ENCODE data around the gene PUSL1. TPM values are rescaled to one million over a fixed set of nuclear protein-coding genes. Genes with fewer than 3 reads are reported as not detected.

Gene PUSL1, protein sequence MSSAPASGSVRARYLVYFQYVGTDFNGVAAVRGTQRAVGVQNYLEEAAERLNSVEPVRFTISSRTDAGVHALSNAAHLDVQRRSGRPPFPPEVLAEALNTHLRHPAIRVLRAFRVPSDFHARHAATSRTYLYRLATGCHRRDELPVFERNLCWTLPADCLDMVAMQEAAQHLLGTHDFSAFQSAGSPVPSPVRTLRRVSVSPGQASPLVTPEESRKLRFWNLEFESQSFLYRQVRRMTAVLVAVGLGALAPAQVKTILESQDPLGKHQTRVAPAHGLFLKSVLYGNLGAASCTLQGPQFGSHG
- 12.5 TPM for total RNA-seq
- polyA plus RNA-seq, result 10.0 TPM
- long read RNA-seq, donor 1, partial matches to known transcripts, result 0 of 1 reads
- long read RNA-seq, donor 1, other reads (novel, unspliced or antisense), result 0 of 1 reads
- long read RNA-seq, donor 2, transcript PUSL1-201 (8 exons, 1,287 nt), result major isoform, 13 of 13 reads
- long read RNA-seq, donor 2, partial matches to known transcripts, result 0 of 13 reads
- long read RNA-seq, donor 2, other reads (novel, unspliced or antisense), result 0 of 13 reads
- long read RNA-seq, donor 3, transcript PUSL1-201 (8 exons, 1,287 nt), result major isoform, 7 of 7 reads
- long read RNA-seq, donor 3, partial matches to known transcripts, result 0 of 7 reads
- long read RNA-seq, donor 3, other reads (novel, unspliced or antisense), result 0 of 7 reads
- long read RNA-seq, donor 4, partial matches to known transcripts, result 0 of 2 reads
- long read RNA-seq, donor 4, other reads (novel, unspliced or antisense), result 0 of 2 reads
- long read RNA-seq, donor 5, partial matches to known transcripts, result 0 of 4 reads
- long read RNA-seq, donor 5, other reads (novel, unspliced or antisense), result 0 of 4 reads
- long read RNA-seq, donor 6, partial matches to known transcripts, result 0 of 4 reads
- long read RNA-seq, donor 6, other reads (novel, unspliced or antisense), result 0 of 4 reads
- long read RNA-seq, donor 7, transcript PUSL1-201 (8 exons, 1,287 nt), result major isoform, 7 of 29 reads
- long read RNA-seq, donor 7, partial matches to known transcripts, result 22 of 29 reads
- long read RNA-seq, donor 7, other reads (novel, unspliced or antisense), result 0 of 29 reads
- long read RNA-seq, donor 8, partial matches to known transcripts, result 0 of 1 reads
- long read RNA-seq, donor 8, other reads (novel, unspliced or antisense), result 0 of 1 reads
- long read RNA-seq, donor 9, partial matches to known transcripts, result 0 of 4 reads
- long read RNA-seq, donor 9, other reads (novel, unspliced or antisense), result 0 of 4 reads
- long read RNA-seq, donor 10, partial matches to known transcripts, result 0 of 5 reads
- long read RNA-seq, donor 10, other reads (novel, unspliced or antisense), result 0 of 5 reads

DNA sequence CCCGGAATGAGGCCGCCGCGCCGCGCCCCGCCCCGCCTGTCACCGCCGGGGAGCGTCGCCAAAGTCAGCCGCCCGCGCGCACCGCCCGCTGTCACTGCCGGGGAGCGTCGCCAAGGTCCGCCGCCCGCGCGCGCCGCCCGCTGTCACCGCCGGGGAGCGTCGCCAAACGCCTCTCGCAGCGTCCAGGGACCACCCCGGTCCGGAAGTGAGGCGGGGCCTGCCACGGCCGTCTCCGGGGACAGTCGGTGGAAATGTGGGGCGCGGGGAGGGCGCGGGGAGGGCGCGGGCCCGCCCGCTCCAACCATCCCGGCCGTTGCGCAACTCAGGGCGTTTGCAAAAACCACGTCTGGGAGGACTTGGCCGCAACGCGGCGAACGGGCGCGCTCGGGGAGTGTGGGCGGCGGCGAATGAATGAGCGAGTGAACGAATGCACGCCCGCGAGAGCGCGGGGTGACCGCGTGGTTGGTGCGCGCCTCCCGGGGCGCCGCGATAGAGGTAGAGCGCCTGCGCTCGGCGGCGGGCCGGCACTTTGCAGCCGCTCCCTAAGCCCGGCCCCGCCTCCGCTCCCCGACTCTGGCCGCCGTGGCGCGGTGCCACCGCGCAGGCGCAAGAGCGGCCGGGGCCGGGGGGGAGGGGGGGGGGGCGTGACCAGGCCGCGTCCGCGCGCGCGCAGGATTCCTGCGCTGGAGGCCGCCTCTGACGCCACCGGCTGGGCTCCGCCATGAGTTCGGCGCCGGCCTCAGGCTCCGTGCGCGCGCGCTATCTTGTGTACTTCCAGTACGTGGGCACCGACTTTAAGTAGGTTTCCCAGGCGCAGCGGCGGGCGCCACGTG, at the start of gene PUSL1, which contains the start of gene ACAP3:
Gene PUSL1, plus strand, starts transcription at position 675 of the 833 bp plus-strand sequence. Its CDS starts 47 bp downstream, at position 722.
Gene ACAP3, minus strand, starts transcription at position 8 of the 833 bp plus-strand sequence. CDS start 115 bp downstream, outside the sequence.
- peak; percentile 62 to 95 (median 86) for DNase-seq (ENCODE audit: low read depth in 6 of 9, low spot score in 9 of 9)
- peak within 1 kb of the TSS; percentile 72 to 82 for H3K4me3 ChIP-seq (ENCODE audit: low read length in 2 of 2)
- WGBS, result under 1% methylated on average over 130 of the region's 131 CpGs
- peak within 1 kb of the TSS; percentile 97 for H3K27ac ChIP-seq (ENCODE audit: low read depth in 1 of 2, low read length in 1 of 2)
- peaks cover 27 to 30% of the 10 kb centered on the region in 2 donors for H3K36me3 ChIP-seq (ENCODE audit: control insufficient read depth in 2 of 2, insufficient read depth in 2 of 2, low read length in 1 of 2)
- H3K27me3 ChIP-seq (ENCODE audit: control insufficient read depth in 2 of 2, insufficient read depth in 1 of 2, low read length in 1 of 2), result peaks cover 0 to 4% of the 10 kb centered on the region in 2 donors
- H3K9me3 ChIP-seq (ENCODE audit: control insufficient read depth in 2 of 2, insufficient read depth in 1 of 2, low read length in 1 of 2), result peaks cover 0 to 3% of the 10 kb centered on the region in 2 donors
- peaks cover 27 to 36% of the 10 kb centered on the region in 2 donors for H3K4me1 ChIP-seq (ENCODE audit: control insufficient read depth in 2 of 2, insufficient read depth in 2 of 2, low read length in 2 of 2)

DNA sequence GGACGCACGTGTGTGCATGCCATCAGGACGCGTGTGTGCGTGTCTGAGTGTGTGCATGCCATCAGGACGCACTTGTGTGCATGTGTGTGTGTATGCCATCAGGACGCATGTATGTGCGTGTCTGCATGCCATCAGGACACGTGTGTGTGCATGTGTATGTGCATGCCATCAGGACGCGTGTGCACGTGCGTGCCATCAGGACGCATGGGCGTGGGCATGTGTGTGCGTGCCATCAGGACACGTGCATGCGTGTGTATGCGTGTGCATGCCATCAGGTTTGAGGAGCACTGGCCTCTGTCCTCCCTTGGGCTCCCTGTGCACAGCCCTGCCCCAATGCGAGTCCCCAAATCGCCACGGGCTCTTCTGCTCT, 49.3 kb upstream of the PUSL1 start:
- H3K4me1 ChIP-seq (ENCODE audit: control insufficient read depth in 2 of 2, insufficient read depth in 2 of 2, low read length in 2 of 2), result peaks cover 0 to 7% of the 10 kb centered on the region in 2 donors
- no peak for DNase-seq (ENCODE audit: low read depth in 6 of 9, low spot score in 9 of 9)
- whole genome bisulfite sequencing, result 98% methylated on average over 22 of the region's 22 CpGs
- H3K9me3 ChIP-seq (ENCODE audit: control insufficient read depth in 2 of 2, insufficient read depth in 1 of 2, low read length in 1 of 2), result no peaks in the 10 kb centered on the region
- no peak overlapping the region for H3K27ac ChIP-seq (ENCODE audit: low read depth in 1 of 2, low read length in 1 of 2)
- H3K36me3 ChIP-seq (ENCODE audit: control insufficient read depth in 2 of 2, insufficient read depth in 2 of 2, low read length in 1 of 2), result peaks cover 73 to 78% of the 10 kb centered on the region in 2 donors
- H3K4me3 ChIP-seq (ENCODE audit: low read length in 2 of 2), result no peak overlapping the region
- no peaks in the 10 kb centered on the region for H3K27me3 ChIP-seq (ENCODE audit: control insufficient read depth in 2 of 2, insufficient read depth in 1 of 2, low read length in 1 of 2)

DNA sequence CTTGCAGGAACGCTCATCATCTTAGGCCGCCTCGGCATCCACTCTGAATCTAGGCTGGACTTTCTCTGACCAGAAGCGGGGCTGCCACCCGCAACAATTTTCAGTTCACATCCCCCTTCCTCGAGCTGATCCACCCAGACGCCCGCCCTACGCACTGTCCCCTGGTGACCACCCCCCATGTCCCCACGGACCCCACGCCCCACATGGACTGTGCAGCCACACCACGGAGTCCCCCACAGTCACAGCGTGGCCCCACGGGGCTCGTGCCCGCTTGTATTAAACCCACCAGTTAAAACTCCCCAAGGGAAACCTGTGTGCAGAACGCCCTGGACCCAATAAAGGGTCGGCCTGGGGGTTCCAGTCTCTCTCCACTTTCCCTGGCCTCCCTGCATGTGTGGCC, 48.9 kb upstream of the PUSL1 start:
- 95% methylated on average over 18 of the region's 18 CpGs for WGBS
- no peak overlapping the region for H3K4me3 ChIP-seq (ENCODE audit: low read length in 2 of 2)
- H3K9me3 ChIP-seq (ENCODE audit: control insufficient read depth in 2 of 2, insufficient read depth in 1 of 2, low read length in 1 of 2), result no peaks in the 10 kb centered on the region
- no peaks in the 10 kb centered on the region for H3K27me3 ChIP-seq (ENCODE audit: control insufficient read depth in 2 of 2, insufficient read depth in 1 of 2, low read length in 1 of 2)
- H3K36me3 ChIP-seq (ENCODE audit: control insufficient read depth in 2 of 2, insufficient read depth in 2 of 2, low read length in 1 of 2), result peaks cover 73 to 74% of the 10 kb centered on the region in 2 donors
- H3K4me1 ChIP-seq (ENCODE audit: control insufficient read depth in 2 of 2, insufficient read depth in 2 of 2, low read length in 2 of 2), result peaks cover 0 to 7% of the 10 kb centered on the region in 2 donors
- no peak overlapping the region for H3K27ac ChIP-seq (ENCODE audit: low read depth in 1 of 2, low read length in 1 of 2)
- DNase-seq (ENCODE audit: low read depth in 6 of 9, low spot score in 9 of 9), result no peak

DNA sequence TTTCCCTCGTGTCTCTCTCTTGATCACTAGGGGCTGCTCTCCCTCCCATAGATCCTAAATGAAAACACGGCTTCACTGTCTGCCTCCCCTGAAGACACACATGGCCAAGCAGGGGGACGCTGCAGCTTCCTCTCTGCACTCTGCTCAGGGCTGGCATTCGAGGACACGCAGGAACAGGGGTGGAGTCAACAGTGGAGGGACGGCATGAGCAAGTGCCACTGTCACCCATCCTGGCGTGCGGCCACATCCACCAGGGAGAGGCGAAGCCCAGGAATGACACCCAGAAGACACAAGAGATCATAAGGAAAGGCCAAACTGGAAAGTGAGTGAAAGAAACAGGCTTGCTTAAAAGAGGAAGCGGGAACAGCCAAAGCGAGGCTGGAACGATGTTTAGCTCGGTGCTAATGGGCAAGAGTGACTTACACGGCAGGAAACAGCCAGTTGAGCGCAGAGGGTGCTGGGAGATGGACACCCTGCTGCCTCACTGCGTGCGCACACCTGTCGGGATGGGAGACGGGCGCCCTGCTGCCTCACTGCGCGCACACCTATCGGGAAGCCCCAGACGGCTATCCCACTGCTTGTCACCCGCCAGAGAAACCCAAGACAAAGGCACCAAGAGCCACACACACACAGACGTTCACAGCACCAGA, 48.3 kb upstream of the PUSL1 start:
- H3K4me1 ChIP-seq (ENCODE audit: control insufficient read depth in 2 of 2, insufficient read depth in 2 of 2, low read length in 2 of 2), result peaks cover 0 to 7% of the 10 kb centered on the region in 2 donors
- DNase-seq (ENCODE audit: low read depth in 6 of 9, low spot score in 9 of 9), result no peak
- no peaks in the 10 kb centered on the region for H3K9me3 ChIP-seq (ENCODE audit: control insufficient read depth in 2 of 2, insufficient read depth in 1 of 2, low read length in 1 of 2)
- peaks cover 71 to 72% of the 10 kb centered on the region in 2 donors for H3K36me3 ChIP-seq (ENCODE audit: control insufficient read depth in 2 of 2, insufficient read depth in 2 of 2, low read length in 1 of 2)
- 90% methylated on average over 26 of the region's 26 CpGs for WGBS
- no peak overlapping the region for H3K27ac ChIP-seq (ENCODE audit: low read depth in 1 of 2, low read length in 1 of 2)
- H3K27me3 ChIP-seq (ENCODE audit: control insufficient read depth in 2 of 2, insufficient read depth in 1 of 2, low read length in 1 of 2), result no peaks in the 10 kb centered on the region
- no peak overlapping the region for H3K4me3 ChIP-seq (ENCODE audit: low read length in 2 of 2)

DNA sequence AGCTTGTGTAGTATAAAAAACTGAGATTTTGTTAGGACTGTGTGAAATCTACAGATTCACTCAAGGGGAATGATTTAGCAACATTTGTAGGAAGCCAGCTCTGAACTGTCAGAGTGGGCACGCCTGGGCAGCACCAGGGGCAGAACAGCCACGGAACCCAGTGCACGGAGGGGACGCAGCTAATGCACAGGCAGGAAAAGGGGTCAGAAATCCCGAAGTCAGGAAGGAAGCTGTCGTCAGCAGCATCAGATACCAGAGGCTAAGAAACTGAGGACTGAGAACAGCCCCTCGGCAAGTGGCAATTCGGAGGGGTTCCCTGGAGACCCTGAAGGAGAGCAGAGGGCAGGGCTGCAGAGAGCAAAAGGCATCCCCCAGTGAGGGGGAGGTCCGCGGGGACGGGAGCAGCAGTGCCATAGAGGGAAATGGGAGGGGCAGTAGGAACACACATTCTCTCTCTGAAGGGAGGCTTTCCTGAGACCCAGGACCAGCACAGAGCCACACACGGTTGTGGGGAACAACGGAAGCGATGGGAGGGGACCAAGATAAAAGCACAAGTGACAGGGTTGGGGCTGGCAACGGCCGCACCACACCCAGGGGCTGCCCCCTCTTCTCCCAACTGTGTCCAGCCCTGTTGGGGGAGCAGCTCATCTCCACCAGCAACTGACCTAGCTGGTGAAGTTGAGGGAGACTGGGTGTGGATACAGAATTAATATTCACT, 47.4 kb upstream of the PUSL1 start:
- H3K27ac ChIP-seq (ENCODE audit: low read depth in 1 of 2, low read length in 1 of 2), result no peak overlapping the region

DNA sequence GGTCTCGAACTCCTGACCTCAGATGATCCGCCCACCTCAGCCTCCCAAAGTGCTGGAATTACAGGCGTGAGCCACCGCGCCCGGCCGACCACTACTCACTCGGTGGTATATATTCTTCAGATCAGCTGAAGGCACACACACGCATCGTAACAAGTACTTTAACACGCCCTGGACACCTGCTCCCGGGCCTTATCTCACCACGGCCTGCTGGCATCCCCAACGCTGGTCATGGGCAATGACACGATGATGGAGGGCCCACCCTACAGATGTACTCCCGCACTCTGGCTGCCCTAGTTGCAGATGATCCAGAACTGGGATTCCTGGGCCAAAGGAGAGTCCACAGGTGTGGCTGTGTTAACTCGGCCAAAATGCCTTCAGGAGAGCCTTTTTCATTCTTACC, 46.3 kb upstream of the PUSL1 start:
- Histone ChIP-seq H3K4me3 (ENCODE audit: low read length in 2 of 2) (no peak overlapping the region), H3K36me3 (ENCODE audit: control insufficient read depth in 2 of 2, insufficient read depth in 2 of 2, low read length in 1 of 2) (peaks cover 64 to 68% of the 10 kb centered on the region in 2 donors), H3K27ac (ENCODE audit: low read depth in 1 of 2, low read length in 1 of 2) (no peak overlapping the region), H3K27me3 (ENCODE audit: control insufficient read depth in 2 of 2, insufficient read depth in 1 of 2, low read length in 1 of 2) (no peaks in the 10 kb centered on the region), H3K9me3 (ENCODE audit: control insufficient read depth in 2 of 2, insufficient read depth in 1 of 2, low read length in 1 of 2) (no peaks in the 10 kb centered on the region), H3K4me1 (ENCODE audit: control insufficient read depth in 2 of 2, insufficient read depth in 2 of 2, low read length in 2 of 2) (peaks cover 0 to 7% of the 10 kb centered on the region in 2 donors)
- no peak for DNase-seq (ENCODE audit: low read depth in 6 of 9, low spot score in 9 of 9)
- 98% methylated on average over 17 of the region's 17 CpGs for WGBS

More for the DNA sequence above, 47.4 kb upstream of the PUSL1 start:
- no peak overlapping the region for H3K4me3 ChIP-seq (ENCODE audit: low read length in 2 of 2)
- H3K9me3 ChIP-seq (ENCODE audit: control insufficient read depth in 2 of 2, insufficient read depth in 1 of 2, low read length in 1 of 2), result no peaks in the 10 kb centered on the region
- H3K4me1 ChIP-seq (ENCODE audit: control insufficient read depth in 2 of 2, insufficient read depth in 2 of 2, low read length in 2 of 2), result peaks cover 0 to 7% of the 10 kb centered on the region in 2 donors
- WGBS, result 75% methylated on average over 16 of the region's 16 CpGs
- no peaks in the 10 kb centered on the region for H3K27me3 ChIP-seq (ENCODE audit: control insufficient read depth in 2 of 2, insufficient read depth in 1 of 2, low read length in 1 of 2)
- H3K36me3 ChIP-seq (ENCODE audit: control insufficient read depth in 2 of 2, insufficient read depth in 2 of 2, low read length in 1 of 2), result peaks cover 70 to 72% of the 10 kb centered on the region in 2 donors
- DNase-seq (ENCODE audit: low read depth in 6 of 9, low spot score in 9 of 9), result peak in 1 of 9 donors; percentile 23

DNA sequence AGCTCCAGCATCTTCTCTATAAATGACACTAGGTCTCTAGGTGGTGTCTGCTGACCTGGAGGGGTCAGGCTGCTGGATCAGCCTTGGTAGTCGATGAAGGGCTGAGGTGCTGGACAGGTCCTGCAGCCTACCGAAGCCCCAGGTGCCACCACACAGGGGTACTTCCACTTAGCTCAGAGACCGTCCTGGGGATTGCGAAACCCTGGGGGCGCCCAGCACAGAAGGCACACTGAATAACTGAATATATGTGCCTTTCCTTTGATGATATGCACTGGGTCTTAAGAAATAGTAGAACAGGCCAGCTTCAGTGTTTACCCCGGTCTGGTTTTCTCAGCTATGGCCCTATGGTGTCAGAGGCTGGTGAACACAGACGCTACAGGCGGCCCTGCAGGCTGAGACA, 45.6 kb upstream of the PUSL1 start:
- 98% methylated on average over 8 of the region's 8 CpGs for WGBS
- no peak for DNase-seq (ENCODE audit: low read depth in 6 of 9, low spot score in 9 of 9)
- Histone ChIP-seq H3K27ac (ENCODE audit: low read depth in 1 of 2, low read length in 1 of 2) (no peak overlapping the region), H3K9me3 (ENCODE audit: control insufficient read depth in 2 of 2, insufficient read depth in 1 of 2, low read length in 1 of 2) (no peaks in the 10 kb centered on the region), H3K36me3 (ENCODE audit: control insufficient read depth in 2 of 2, insufficient read depth in 2 of 2, low read length in 1 of 2) (peaks cover 68 to 71% of the 10 kb centered on the region in 2 donors), H3K27me3 (ENCODE audit: control insufficient read depth in 2 of 2, insufficient read depth in 1 of 2, low read length in 1 of 2) (no peaks in the 10 kb centered on the region), H3K4me3 (ENCODE audit: low read length in 2 of 2) (no peak overlapping the region), H3K4me1 (ENCODE audit: control insufficient read depth in 2 of 2, insufficient read depth in 2 of 2, low read length in 2 of 2) (peaks cover 0 to 7% of the 10 kb centered on the region in 2 donors)
